Measurements from ENCODE around the gene ARHGEF19.

Gene ARHGEF19

GRCh38 chr1:16151196-16151994 lies 61.1 kb downstream of the ARHGEF19 start:
- DNase-seq (ENCODE audit: low read depth in 2 of 2, low spot score in 1 of 2), result no peak

- no peak for DNase-seq (ENCODE audit: low read depth in 2 of 2, low spot score in 1 of 2)
Observed at GRCh38 chr1:16150508-16150907, 61.9 kb downstream of the ARHGEF19 start.

GRCh38 chr1:16149702-16150488 lies 62.6 kb downstream of the ARHGEF19 start:
- no peak for DNase-seq (ENCODE audit: low read depth in 2 of 2, low spot score in 1 of 2)

GRCh38 chr1:16149146-16149545 lies 63.3 kb downstream of the ARHGEF19 start:
- DNase-seq (ENCODE audit: low read depth in 2 of 2, low spot score in 1 of 2), result no peak

GRCh38 chr1:16148329-16149092 lies 63.9 kb downstream of the ARHGEF19 start:
- no peak for DNase-seq (ENCODE audit: low read depth in 2 of 2, low spot score in 1 of 2)
